GM19438 (cell line): ENCODE data around the gene TUBB.

Experiments used
- ATAC-seq: cut with Tn5 transposase; IDR thresholded peaks from one replicate; pipeline ENCODE4 v1.9.1; 2021; ENCODE audit warnings: low read depth; ENCODE audit not compliant: unreplicated experiment

The TUBB gene

GRCh38 chr6:30732237-30732943 lies 12.2 kb downstream of the TUBB start:
- no peak for ATAC-seq

DNA sequence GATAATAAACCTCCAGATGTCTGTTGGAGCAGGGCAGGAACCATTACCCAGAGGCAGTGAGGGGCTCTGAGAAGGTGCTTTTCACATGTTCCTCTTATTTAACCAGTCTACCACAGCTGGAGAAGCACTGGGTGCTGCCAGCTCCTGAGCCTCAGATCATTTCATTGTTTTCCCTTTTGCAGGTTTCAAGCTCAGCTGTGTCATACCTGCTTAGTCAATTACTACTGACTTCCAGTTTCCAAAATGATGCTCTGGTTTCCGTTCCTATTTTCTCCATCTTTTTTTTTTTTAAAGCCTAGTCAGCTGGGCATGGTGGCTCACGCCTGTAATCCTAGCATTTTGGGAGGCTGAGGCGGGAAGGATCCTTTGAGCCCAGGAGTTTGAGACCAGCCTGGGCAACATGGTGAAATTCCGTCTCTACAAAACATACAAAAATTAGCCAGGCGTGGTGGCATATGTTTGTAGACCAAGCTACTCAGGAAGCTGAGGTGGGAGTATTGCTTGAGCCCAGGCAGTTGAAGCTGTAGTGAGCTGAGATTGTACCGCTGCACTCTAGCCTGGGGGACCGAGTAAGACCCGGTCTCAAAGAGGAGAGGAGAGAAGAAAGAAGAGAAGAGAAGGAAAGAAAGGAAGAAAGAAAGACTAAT lies 15.6 kb downstream of the TUBB start:
- ATAC-seq = peak; percentile 40

- no peak for ATAC-seq
Measured at GRCh38 chr6:30738532-30738931, 18.4 kb downstream of the TUBB start.

- no peak for ATAC-seq
Measured at GRCh38 chr6:30740540-30740870, 20.4 kb downstream of the TUBB start.

- no peak for ATAC-seq
Measured at GRCh38 chr6:30741063-30741779, 21.1 kb downstream of the TUBB start.

- no peak for ATAC-seq
Measured at GRCh38 chr6:30741789-30742315, 21.7 kb downstream of the TUBB start.

DNA sequence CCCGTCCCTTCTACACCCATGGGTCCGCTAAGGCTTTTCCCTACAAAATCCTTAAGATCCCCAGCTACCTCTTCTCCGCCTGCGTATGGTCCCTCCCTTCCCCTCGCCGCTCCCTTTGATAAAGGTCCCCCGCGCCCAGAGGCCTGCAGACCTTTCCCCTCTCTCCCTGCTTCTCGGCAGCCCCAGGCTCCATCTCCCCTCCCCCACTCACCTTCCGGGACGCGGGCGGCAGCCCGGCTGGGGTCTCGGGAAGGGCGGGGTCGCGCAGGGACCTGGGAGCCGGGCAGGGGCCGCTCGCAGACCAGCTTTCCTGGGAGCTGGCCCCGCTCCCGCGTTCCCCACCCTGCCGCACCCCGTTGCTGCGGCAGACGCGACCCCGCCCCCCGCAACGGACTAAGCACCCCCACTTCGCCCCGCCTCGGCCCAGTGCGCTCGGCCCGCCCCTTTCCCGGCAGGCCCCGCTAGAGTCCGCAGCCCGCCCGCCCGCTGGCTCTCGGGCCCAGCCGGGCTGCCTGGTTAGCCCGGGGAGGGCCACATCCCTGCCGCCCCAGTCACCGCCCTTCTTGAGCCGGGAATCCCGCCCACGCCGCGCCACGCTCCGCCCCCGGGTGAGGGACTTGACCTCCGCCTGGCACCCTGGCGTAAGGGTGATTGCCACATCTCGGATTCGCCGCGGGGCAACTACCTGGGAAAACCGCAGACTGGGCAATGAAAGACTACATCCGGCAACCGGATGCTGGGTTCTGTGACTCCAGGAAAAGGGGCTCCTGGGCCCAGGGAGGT lies 22.4 kb downstream of the TUBB start, which contains the start of gene FLOT1:
TSS of gene FLOT1 (minus strand) at position 372 of the 783 bp plus-strand sequence. CDS start 498 bp downstream, outside the sequence.
- ATAC-seq = peak; percentile 73

DNA sequence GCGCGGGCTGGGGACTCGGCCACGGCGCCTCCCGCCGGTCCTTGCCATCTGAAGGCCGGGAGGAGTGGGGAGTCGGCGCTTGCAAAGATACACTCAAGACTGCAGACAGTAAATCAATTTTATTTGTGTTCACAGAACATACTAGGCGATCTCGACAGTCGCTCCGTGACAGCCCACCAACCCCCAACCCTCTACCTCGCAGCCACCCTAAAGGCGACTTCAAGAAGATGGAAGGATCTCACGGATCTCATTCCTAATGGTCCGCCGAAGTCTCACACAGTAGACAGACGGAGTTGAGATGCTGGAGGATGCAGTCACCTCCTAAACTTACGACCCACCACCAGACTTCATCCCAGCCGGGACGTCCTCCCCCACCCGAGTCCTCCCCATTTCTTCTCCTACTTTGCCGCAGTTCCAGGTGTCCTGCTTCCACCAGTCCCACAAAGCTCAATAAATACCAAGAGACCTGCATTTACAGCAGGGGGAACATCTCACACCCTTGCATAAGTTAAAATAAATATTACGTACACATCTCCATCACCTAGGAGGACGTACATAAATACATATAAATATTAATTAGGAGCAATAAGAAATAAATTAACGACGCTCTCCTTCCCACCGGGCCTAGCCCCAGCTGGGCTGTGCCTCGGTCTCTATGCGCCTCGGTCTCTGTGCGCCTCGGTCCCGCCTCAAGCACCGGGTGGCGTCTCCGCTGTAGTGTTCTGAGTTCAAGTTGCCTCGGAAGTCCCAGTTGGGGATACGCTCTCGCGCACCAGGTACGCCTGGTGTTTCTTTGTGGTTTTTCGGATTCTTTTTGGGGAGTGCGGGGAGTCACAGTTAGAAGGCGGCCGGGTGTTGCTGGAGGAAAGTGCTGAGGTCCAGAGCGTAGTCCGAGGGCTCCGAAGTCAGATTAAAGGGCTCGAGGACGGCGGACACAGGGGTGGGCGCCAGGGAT lies 23.2 kb downstream of the TUBB start:
- ATAC-seq = peak; percentile 13

- ATAC-seq = no peak
Measured at GRCh38 chr6:30744054-30744805, 24.1 kb downstream of the TUBB start, which contains the start of gene IER3. Gene IER3 (minus strand): TSS chr6:30744547. CDS start chr6:30744518, 29 bp downstream.

DNA sequence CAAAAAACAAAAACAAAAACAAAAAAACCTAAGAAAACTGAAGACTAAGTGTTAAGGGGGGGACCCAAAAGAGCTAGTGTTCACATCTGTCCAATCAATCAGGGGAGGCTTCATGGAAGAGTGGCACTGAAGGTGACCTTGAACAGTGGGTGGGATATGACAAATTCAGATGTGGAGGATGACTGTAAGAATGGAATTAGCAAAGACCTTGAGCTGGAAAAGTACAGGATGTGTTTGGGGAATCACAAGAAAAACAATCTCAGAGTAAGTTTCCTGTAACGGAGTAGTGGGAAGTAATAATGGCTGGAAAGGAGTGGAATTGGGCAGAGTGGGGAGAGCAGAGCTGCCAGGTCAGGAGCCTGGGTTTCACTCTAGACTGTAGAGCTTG lies 27.1 kb downstream of the TUBB start:
- ATAC-seq = no peak

- ATAC-seq = no peak
Measured at GRCh38 chr6:30747902-30748769, 28.0 kb downstream of the TUBB start.

DNA sequence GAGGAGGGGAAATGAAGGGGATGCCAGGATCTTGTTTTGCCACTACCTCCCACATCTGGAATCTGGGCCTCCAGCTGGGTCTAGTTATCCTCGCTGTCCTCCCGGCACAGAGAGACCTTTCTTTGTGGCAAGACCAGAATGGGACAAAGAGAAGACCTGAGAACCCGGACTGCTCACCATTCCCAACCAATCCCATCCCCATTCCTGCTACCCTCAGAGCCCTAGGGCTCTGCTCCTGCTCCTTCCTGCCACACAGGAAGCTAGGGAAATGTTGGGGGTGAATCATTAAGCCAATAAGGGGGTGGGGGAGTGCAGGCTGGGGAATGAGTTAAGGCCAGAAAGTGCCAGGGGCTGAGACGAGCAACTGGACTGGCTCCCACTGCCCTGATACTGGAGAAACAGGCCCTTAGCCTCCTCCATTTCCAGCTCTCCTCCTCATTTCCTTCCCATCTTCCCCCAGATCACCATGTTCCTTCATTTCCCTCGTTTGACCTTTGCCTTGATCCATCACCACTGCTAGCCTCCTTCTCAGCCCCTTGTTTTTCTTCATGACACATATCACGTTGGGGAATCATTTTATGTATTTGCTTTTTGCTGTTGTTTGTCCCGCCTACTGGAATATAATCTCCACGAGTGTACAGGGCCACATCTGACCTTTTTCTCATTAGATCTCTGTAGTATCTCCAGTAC lies 28.8 kb downstream of the TUBB start:
- ATAC-seq = no peak

DNA sequence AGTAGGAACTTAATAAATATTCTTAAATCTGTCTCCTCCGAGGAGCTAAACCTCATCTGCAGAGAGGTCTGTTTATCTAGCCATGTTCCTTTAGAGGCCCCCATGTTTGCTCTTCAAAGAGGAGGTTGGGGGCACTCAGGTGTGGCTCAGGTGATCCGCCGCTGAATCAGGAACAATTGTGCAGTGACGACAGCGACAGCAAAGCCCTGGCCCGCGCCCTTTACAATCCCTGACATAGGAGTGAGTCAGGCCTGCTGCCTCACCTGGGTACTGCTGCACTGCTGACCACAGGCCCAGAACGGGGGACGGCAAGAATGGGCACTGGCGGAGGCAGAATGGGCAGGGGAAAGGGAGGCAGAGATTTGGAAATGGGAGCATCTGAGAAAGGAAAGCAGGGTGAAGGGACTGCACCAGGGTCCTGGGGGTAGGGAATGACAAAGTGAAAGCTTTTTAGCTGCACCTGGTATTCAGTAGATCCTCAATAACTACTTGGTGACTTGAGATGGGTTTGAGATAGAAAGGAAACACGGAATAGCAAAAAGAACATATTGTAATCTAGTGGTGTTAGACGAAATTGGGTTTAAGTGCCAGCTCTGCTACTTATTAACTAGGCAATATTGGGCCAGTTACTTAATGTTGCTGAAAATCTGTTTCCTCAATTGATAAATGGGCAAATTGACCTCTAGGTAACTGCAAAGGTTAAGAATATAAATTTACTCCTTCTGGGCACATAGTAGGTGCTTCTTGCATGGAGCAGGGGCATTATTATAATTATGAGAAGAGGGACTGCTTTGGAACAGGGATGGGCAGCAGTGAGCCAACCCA lies 29.6 kb downstream of the TUBB start:
- ATAC-seq = no peak

GRCh38 chr6:30750379-30750668 lies 30.2 kb downstream of the TUBB start:
- no peak for ATAC-seq

DNA sequence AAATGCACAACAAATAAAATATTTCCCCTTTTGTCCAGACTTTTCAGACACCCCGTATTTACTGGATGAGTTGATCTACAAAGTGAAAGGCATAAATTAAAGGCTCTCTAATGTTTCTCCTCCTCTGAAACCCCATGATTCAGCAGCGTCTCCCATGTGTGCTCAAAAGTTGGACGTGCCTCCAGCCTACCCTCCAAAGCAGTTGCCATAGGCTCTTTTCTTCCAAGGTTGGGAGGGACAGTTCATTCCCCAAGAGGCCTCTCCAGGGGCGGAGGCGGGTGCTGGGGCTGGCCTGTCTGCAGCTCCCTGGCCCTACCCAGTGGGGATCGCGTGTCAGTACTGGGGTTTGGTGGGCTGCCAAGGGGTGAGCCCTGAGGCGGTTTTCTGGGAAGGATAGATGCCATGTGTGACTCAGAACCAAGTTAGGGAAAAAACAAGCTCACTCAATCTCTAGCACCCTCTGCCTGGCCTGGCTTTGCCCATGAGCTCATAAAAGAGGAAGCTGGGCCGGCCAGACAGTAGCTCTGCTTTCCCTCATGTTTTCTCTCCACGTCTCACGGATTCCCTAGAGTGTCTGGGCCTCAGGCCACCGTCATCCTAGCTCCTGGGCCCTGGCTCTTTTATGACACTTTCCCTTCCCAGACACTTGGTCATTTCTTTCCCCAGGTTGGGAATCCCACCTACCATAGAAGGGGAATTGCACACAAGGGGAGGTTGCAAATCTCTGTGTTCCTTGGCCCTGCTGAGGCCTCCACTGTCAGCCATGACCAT lies 32.2 kb downstream of the TUBB start:
- ATAC-seq = no peak

DNA sequence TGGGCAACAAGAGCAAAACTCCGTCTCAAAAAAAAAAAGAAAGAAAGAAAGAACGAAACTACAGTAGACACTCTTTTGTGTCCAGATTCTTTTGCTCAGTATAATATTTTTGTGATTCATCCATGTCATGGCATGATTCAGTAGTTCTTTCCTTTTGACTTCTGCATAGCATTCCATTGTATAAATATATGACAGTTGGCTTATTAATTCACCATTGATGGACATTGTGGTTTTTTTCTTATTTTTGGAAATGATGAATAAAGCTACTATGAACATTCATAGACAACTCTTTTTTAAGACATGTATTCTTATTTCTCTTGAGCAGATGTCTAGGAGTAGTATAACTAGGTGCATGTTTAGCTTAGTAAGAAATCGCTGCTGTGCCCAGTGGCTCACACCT lies 34.5 kb downstream of the TUBB start:
- no peak for ATAC-seq
